Hematopoietic multipotent progenitor cell (in vitro differentiated cells): ENCODE measurements around the gene DLGAP1. TPM values are rescaled to one million over a fixed set of nuclear protein-coding genes. Genes with fewer than 3 reads are reported as not detected.
A peak's percentile ranks its signal among the peaks of the same experiment; 100 is the strongest.

Experiments used
- DNase-seq, 3 donors: peaks; one replicate each; pipeline ENCODE4 v3.0.0-alpha.2; 2011 to 2015; ENCODE audit warnings: low read depth in 2 of 3, low spot score in 2 of 3
- small RNA-seq: library from RNA; depleted of rRNA; stranded (forward); fragments of <200 nt; gene quantifications from one replicate; pipeline ENCODE3, GENCODE V24; 2012
- total RNA-seq: library from RNA; depleted of rRNA; stranded (reverse); fragments of >200 nt; gene quantifications from one replicate; pipeline ENCODE4 v1.2.3, GENCODE V29; 2012

DLGAP1 gene
- total RNA-seq, 1 donor, result 0.27 TPM

GRCh38 chr18:3451989-3452749 is 1002.9 kb downstream of the DLGAP1 start:
- DNase-seq, result no peak

- DNase-seq, result peak; percentile 63 to 88 (median 83)
These were observed 1003.7 kb downstream of the DLGAP1 start for GRCh38 chr18:3451183-3451988.

GRCh38 chr18:3450799-3451182 is 1004.3 kb downstream of the DLGAP1 start:
- no peak for DNase-seq

GRCh38 chr18:3450012-3450798 is 1004.9 kb downstream of the DLGAP1 start, which contains the start of gene TGIF1:
TGIF1 (plus strand) TSS chr18:3450172; CDS start chr18:3450490, 318 bp downstream.
- DNase-seq, result peak; percentile 67 to 71 (median 67)

GRCh38 chr18:3449512-3450011 is 1005.5 kb downstream of the DLGAP1 start:
- DNase-seq, result no peak

- peak; percentile 69 to 91 (median 88) for DNase-seq
These were observed 1006.1 kb downstream of the DLGAP1 start for GRCh38 chr18:3448838-3449511.

GRCh38 chr18:3447895-3448837 is 1006.9 kb downstream of the DLGAP1 start:
- peak; percentile 74 to 96 (median 95) for DNase-seq

- no peak for DNase-seq
These were observed 1007.8 kb downstream of the DLGAP1 start for GRCh38 chr18:3447068-3447894.

Small RNAs within 50 kb of the gene (small RNA-seq; reads per million reads assigned to genes)
- gene AP005208.1, result not detected
- gene AP005403.1, result not detected
- gene MIR6718, result 0.20 reads per million
- not detected for gene RN7SL39P
- not detected for gene RNU6-831P
